HepG2 (cell line): Measurements from ENCODE around the gene LIME1. TPM values are rescaled to one million over a fixed set of nuclear protein-coding genes. Genes with fewer than 3 reads are reported as not detected.

Experiments
- CBX5 ChIP-seq: sonication (generic); formaldehyde crosslinking; IDR thresholded peaks from 2 replicates; pipeline ENCODE4 v1.4.0; 2020; ENCODE audit warnings: missing genetic modification reagents, borderline replicate concordance
- DMTF1 ChIP-seq: sonication (generic); formaldehyde crosslinking; IDR thresholded peaks from 2 replicates; pipeline ENCODE4 v1.4.0; 2020; ENCODE audit warnings: mild to moderate bottlenecking, missing genetic modification reagents
- DNMT1 ChIP-seq: sonication (generic); formaldehyde crosslinking; IDR thresholded peaks from 2 replicates; pipeline ENCODE4 v1.5.1; 2020; ENCODE audit warnings: mild to moderate bottlenecking, missing genetic modification reagents
- E2F5 ChIP-seq: sonication (generic); formaldehyde crosslinking; conservative IDR thresholded peaks from 2 replicates; pipeline ENCODE4 v1.4.0; 2020; ENCODE audit warnings: missing genetic modification reagents
- GPBP1L1 ChIP-seq: sonication (generic); formaldehyde crosslinking; IDR thresholded peaks from 2 replicates; pipeline ENCODE4 v1.5.0; 2020; ENCODE audit warnings: mild to moderate bottlenecking, missing genetic modification reagents
- LCORL ChIP-seq, 2 experiments: fragments of 450-650 bp in 1 of 2; sonication (generic) in 1 of 2; formaldehyde crosslinking in 1 of 2; IDR thresholded peaks; 2 replicates each; pipeline versions ENCODE4 v1.5.0 to v1.6.1; 2017 to 2020; ENCODE audit warnings: antibody characterized with exemption in 1 of 2, missing genetic modification reagents in 1 of 2
- MAFK ChIP-seq, 2 experiments: IDR thresholded peaks in 1 of 2; conservative IDR thresholded peaks in 1 of 2; 2 replicates each; pipeline ENCODE4 v1.6.1; 2011; ENCODE audit warnings: improper control_type of control experiment in 2 of 2, low read length in 2 of 2
- NFE2L2 ChIP-seq: fragments of 150-350 bp; IDR thresholded peaks from 2 replicates; pipeline ENCODE4 v1.6.1; 2014; ENCODE audit warnings: low read length
- NFRKB ChIP-seq: fragments of 450-650 bp; IDR thresholded peaks from 2 replicates; pipeline ENCODE4 v1.6.1; 2017
- NR3C1 ChIP-seq: sonication (generic); formaldehyde crosslinking; IDR thresholded peaks from 2 replicates; pipeline ENCODE4 v1.4.0; 2020; ENCODE audit warnings: missing genetic modification reagents
- PCBP1 ChIP-seq: fragments of 200-400 bp; formaldehyde crosslinking; IDR thresholded peaks from 2 replicates; pipeline ENCODE4 v1.6.1; 2017; ENCODE audit warnings: mild to moderate bottlenecking, low read depth, low read length, borderline replicate concordance
- PHB2 ChIP-seq: fragments of 450-650 bp; IDR thresholded peaks from 2 replicates; pipeline ENCODE4 v1.6.1; 2018; ENCODE audit not compliant: partially characterized antibody
- THYN1 ChIP-seq: sonication (generic); formaldehyde crosslinking; IDR thresholded peaks from 2 replicates; pipeline ENCODE4 v1.8.1; 2023; ENCODE audit warnings: low read depth, mild to moderate bottlenecking, moderate library complexity, missing genetic modification reagents, borderline replicate concordance
- XBP1 ChIP-seq: sonication (generic); formaldehyde crosslinking; IDR thresholded peaks from 2 replicates; pipeline ENCODE4 v1.5.0; 2020; ENCODE audit warnings: missing genetic modification reagents
- ZBTB1 ChIP-seq: sonication (generic); formaldehyde crosslinking; IDR thresholded peaks from 2 replicates; pipeline ENCODE4 v1.4.0; 2020; ENCODE audit warnings: missing genetic modification reagents, borderline replicate concordance
- ZBTB20 ChIP-seq: sonication (generic); formaldehyde crosslinking; IDR thresholded peaks from 2 replicates; pipeline ENCODE4 v1.8.1; 2023; ENCODE audit warnings: missing genetic modification reagents, low read depth, mild to moderate bottlenecking, borderline replicate concordance
- ZBTB7B ChIP-seq: sonication (generic); formaldehyde crosslinking; IDR thresholded peaks from 2 replicates; pipeline ENCODE4 v1.4.0; 2020; ENCODE audit warnings: missing genetic modification reagents
- ZC3H4 ChIP-seq: sonication (generic); formaldehyde crosslinking; IDR thresholded peaks from 2 replicates; pipeline ENCODE4 v1.4.0; 2020; ENCODE audit warnings: missing genetic modification reagents, borderline replicate concordance
- ZNF24 ChIP-seq: fragments of 450-650 bp; IDR thresholded peaks from 2 replicates; pipeline ENCODE4 v1.6.1; 2017; ENCODE audit warnings: antibody characterized with exemption, mild to moderate bottlenecking
- ZNF337 ChIP-seq: sonication (generic); formaldehyde crosslinking; IDR thresholded peaks from 2 replicates; pipeline ENCODE4 v1.5.1; 2020; ENCODE audit warnings: missing genetic modification reagents, low read depth, mild to moderate bottlenecking, borderline replicate concordance
- ZNF468 ChIP-seq: sonication (generic); formaldehyde crosslinking; IDR thresholded peaks from 2 replicates; pipeline ENCODE4 v1.8.0; 2022; ENCODE audit warnings: mild to moderate bottlenecking, moderate library complexity, missing genetic modification reagents
- ZNF557 ChIP-seq: sonication (generic); formaldehyde crosslinking; IDR thresholded peaks from 2 replicates; pipeline ENCODE4 v1.4.0; 2020; ENCODE audit warnings: missing genetic modification reagents
- ZNF589 ChIP-seq: sonication (generic); formaldehyde crosslinking; conservative IDR thresholded peaks from 2 replicates; pipeline ENCODE4 v1.8.0; 2022; ENCODE audit warnings: mild to moderate bottlenecking, moderate library complexity, missing genetic modification reagents
- ZNF773 ChIP-seq: sonication (generic); formaldehyde crosslinking; IDR thresholded peaks from 2 replicates; pipeline ENCODE4 v1.4.0; 2020; ENCODE audit warnings: missing genetic modification reagents, borderline replicate concordance
- ZNF788 ChIP-seq: sonication (generic); formaldehyde crosslinking; IDR thresholded peaks from 2 replicates; pipeline ENCODE4 v1.5.0; 2020; ENCODE audit warnings: mild to moderate bottlenecking, missing genetic modification reagents, borderline replicate concordance
- polyA plus RNA-seq, 8 experiments: library from polyadenylated mRNA; depleted of rRNA in 3 of 8; stranded (reverse) in 7 of 8; unstranded in 1 of 8; fragments of >200 nt; fragmentation: Illumina TruSeq in 4 of 8; extraction: Trizol in 4 of 8; gene quantifications; 2 replicates each; pipeline versions ENCODE4 v1.2.1 to v1.2.3, GENCODE V29; 2011 to 2016; ENCODE audit warnings: low read depth in 4 of 8, missing spikeins in 1 of 8, mixed read lengths in 1 of 8; ENCODE audit not compliant: insufficient read depth in 1 of 8
- total RNA-seq, 5 experiments: library from RNA; depleted of rRNA; stranded (reverse); fragments of >200 nt; fragmentation: Illumina TruSeq; extraction: Trizol; gene quantifications; 2 replicates each; pipeline ENCODE4 v1.2.3, GENCODE V29; 2016; ENCODE audit warnings: low read depth in 1 of 5

LIME1 gene
- total and polyA plus RNA-seq, 2 of the 13 experiments (the other 11 are each of a cell fraction or from before 2014, with no cell fraction given), result 13.0 to 61.5 TPM

- no peak for TF ChIP-seq GPBP1L1 (CRISPR knock-in tag)
- TF ChIP-seq ZNF773 (CRISPR knock-in tag), result no peak
- TF ChIP-seq ZC3H4 (CRISPR knock-in tag), result no peak
- no peak for TF ChIP-seq NFE2L2
- no peak for TF ChIP-seq ZNF788
- TF ChIP-seq MAFK (conservative IDR thresholded peaks at IDR 0.05 in 1 of 2, IDR thresholded peaks at IDR 0.05 in 1 of 2; ENCODE audit: low read length in 2 of 2), result no peak
- no peak for TF ChIP-seq DNMT1 (CRISPR knock-in tag)
- peak; percentile 69 for TF ChIP-seq ZBTB7B (CRISPR knock-in tag)
- TF ChIP-seq ZNF24, result no peak
- TF ChIP-seq NR3C1, result no peak
- TF ChIP-seq E2F5 (CRISPR knock-in tag), result no peak
- no peak for TF ChIP-seq LCORL (IDR thresholded peaks at IDR 0.05)
- peak; percentile 83; the same call in 1 of the 2 replicates for TF ChIP-seq LCORL (CRISPR knock-in tag; IDR thresholded peaks at IDR 0.05)
- TF ChIP-seq CBX5 (CRISPR knock-in tag), result no peak
- no peak for TF ChIP-seq THYN1 (CRISPR knock-in tag)
- TF ChIP-seq ZNF589, result no peak
- TF ChIP-seq ZNF337, result no peak
- TF ChIP-seq XBP1, result no peak
- no peak; the same call in 1 of the 2 replicates for TF ChIP-seq ZNF557 (CRISPR knock-in tag)
- TF ChIP-seq ZBTB1 (CRISPR knock-in tag), result no peak
- no peak for TF ChIP-seq NFRKB
- TF ChIP-seq DMTF1 (CRISPR knock-in tag), result 0 out of 2 replicates have a peak, but pooled peaks have one; percentile 68
- TF ChIP-seq ZBTB20 (CRISPR knock-in tag), result peak; percentile 18; the same call in 1 of the 2 replicates
- 0 out of 2 replicates have a peak, but pooled peaks have one; percentile 54 for TF ChIP-seq PCBP1
- no peak for TF ChIP-seq PHB2
- TF ChIP-seq ZNF468 (CRISPR knock-in tag), result no peak
Measured at GRCh38 chr20:63744574-63745423, 8.3 kb downstream of the LIME1 start (continued).
